NCI-H510A (cell line): Measurements from ENCODE around the gene ZNF827.
"Not testable (repeated sequence)": the region's sequence is repeated elsewhere in the genome, so short reads cannot be mapped to it uniquely, and the experiment has no call there.

Experiments used
- DNase-seq: peaks from one replicate; lab custom pipeline; 2025; lab: John Stamatoyannopoulos, UW

The ZNF827 gene

GRCh38 chr4:145866991-145867390 is 71.6 kb downstream of the ZNF827 start:
- DNase-seq, result no peak

GRCh38 chr4:145865274-145865941 is 73.2 kb downstream of the ZNF827 start:
- DNase-seq, result no peak

DNA sequence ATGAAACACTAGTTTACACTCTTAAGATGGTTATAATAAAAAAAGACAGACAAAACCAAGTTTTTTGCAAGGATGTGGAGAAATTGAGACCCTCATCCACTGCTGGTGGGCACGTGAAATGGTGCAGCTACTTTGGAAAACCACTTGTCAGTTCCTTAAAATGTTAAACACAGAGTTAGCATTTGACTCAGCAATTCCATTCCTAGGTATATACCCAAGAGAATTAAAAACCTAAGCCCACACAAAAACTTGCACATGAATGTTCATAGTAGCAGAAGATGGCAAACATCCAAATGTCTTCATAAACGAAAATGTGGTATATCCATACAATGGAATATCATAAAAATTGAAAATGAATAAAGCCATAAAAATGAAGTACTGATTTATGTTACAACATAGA is 75.4 kb downstream of the ZNF827 start:
- no peak for DNase-seq

DNA sequence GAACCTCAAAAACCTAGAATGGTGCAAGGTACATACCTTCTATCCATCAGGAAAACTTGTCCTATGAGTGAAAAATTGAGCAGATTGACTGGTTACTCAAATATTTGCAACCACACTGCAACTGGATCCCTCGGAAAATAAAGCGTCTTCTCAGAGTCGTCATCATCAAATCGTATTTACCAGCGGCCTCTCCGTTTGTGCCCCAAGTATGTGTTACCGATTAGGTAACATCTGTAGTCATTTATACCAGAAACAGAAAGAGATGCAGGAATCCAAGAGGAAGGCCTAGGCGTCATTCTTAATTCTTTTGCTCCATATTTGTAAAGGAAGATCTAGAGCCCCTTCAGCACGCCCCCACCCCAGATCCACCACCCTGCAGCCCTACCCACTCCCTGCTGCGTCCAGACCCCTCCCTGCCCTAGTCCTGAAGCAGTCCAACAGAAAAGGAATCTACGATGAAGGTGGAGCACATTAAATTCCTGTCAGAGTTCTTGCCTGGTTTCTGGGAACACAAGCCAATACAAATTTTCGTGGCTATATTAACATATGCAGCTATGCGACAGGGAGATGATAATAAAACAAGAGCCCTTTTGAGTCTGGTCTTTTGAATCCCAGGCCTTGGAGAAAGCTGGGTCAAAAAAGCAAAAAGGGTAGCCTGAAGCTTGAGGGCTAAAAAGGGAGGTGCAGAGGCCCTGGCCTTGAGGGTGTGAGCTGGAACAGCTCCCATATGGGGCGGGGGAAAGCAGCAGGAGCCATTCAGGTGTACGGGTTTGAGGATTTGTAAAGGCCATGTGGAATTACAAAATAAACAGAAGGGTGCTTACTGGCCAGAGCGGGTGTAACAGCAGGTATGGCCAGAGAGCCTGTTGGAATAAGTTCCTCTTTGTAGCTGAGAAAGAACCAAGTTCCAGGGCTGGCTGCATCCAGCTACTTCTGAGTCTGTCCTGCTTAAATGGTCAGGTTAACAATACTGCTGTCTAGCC is 77.0 kb downstream of the ZNF827 start:
- DNase-seq, result no peak

DNA sequence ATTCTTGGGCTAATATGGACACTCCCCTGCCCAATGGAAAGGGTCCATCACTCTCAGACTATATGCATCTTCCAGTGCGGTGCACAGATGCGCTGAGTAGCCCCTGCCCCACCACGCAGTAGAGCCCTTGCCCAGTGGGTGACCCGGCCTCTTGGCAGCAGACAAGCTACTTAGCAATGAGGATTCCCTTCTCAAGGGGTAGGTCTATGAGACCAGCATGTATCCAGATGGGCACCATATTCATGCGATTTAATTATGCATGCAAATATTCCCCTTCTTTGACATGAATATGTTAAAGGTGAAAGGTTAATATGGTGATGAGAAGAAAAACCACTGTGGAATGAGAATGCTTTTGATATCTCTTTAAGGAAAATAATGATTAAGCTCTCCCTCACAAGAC is 77.7 kb downstream of the ZNF827 start:
- no peak for DNase-seq

GRCh38 chr4:145860446-145860845 is 78.2 kb downstream of the ZNF827 start:
- no peak for DNase-seq

DNA sequence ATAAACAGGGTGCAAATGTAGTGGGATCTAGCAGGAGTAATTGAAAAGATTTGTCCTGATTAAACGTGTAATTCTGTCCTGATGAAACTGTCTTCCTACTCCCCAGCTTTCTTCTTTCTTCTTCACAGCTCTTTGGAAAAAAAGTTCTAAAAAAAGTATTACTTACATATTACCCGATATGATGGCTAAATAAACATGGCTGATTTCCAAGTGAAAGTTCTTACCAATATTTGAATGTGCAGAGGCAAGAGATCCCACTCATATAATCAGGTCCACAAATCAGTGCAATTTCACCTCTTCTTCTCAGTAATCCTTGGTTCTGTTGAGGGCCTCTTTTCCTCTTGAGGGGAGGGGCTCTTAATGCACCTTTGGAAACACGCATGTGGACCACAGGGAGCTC is 78.7 kb downstream of the ZNF827 start:
- no peak for DNase-seq

DNA sequence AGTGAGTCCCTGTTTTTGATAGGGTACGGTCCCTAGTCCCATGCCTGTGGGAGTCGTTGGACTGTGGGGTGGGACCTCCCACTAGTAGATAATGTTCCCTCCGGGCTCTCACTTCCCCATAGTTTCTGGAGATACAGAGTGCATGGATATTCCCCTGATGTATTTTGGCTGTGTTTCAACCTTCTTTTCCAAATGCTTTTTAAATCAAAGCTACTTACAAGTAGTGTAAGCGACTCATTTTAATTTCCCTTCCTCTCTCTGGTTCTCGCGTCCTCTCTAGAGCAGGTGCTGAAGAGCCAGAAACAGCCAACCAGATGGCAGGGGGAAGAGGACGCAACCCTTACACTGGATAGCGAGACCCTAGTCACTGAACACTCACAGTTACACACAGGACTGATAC is 79.2 kb downstream of the ZNF827 start:
- no peak for DNase-seq

- DNase-seq, result no peak
Measured at GRCh38 chr4:145852256-145852839, 86.3 kb downstream of the ZNF827 start.

DNA sequence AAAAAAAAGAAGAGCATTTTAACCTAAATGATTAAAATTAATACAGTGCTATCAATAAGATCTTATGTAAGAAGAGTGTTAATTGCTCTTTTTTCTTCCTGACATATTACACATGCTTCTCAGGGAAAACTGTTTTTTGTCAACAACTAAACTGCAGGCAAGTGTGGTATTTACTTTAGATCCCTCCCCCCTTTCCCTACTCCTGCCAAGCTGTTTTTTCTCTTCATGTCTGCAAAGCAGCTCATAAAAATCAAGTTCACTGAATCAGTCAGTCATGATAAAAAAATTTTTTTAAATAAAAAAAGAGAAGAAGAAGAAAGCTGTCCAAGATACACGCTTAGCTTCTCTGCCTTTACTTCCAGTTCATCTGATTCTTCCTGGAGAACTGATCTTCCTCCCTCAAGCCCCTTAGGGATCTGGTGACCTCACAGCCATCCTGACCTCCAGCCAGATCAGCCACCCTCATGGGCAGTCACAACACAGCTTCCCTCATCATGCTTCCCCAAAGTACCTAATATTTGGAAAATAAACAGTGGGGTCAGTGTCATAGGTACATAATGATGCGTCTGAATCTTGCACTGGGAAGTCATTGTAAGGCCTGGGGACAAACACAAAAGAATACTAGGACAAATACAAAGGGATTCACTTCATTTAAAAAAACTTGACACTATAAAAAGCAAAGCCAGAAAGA is 87.0 kb downstream of the ZNF827 start:
- DNase-seq, result no peak

- no peak for DNase-seq
Measured at GRCh38 chr4:145847764-145848163, 90.9 kb downstream of the ZNF827 start.

GRCh38 chr4:145845118-145845517 is 93.5 kb downstream of the ZNF827 start:
- DNase-seq, result no peak

- no peak for DNase-seq
Measured at GRCh38 chr4:145843639-145844038, 95.0 kb downstream of the ZNF827 start.

DNA sequence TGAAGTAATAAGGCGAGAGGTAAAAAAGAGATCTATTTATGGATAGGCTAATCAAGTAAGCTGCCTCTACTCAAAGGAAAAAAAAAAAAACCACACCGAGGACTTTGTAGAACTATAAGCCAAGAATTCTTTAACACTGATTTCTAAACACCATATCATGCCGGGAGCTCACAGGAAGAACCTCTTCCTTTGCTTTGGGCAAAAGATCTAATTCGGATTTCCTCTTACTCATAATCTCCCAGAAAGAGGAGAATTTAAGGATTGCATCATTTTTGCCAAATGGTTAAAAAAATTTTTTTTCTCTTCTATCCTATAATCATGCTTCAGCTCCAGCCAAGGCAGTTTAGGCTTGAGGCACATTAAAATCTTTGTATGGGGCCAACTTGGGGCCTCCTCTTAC is 95.5 kb downstream of the ZNF827 start:
- no peak for DNase-seq

- no peak for DNase-seq
Measured at GRCh38 chr4:145842224-145842887, 96.3 kb downstream of the ZNF827 start.

- no peak for DNase-seq
Measured at GRCh38 chr4:145840801-145841200, 97.8 kb downstream of the ZNF827 start.

GRCh38 chr4:145840162-145840768 is 98.4 kb downstream of the ZNF827 start:
- DNase-seq, result no peak

- DNase-seq, result no peak
Measured at GRCh38 chr4:145839151-145839550, 99.5 kb downstream of the ZNF827 start.

GRCh38 chr4:145832384-145832783 is 106.2 kb downstream of the ZNF827 start:
- DNase-seq, result not testable (repeated sequence)

DNA sequence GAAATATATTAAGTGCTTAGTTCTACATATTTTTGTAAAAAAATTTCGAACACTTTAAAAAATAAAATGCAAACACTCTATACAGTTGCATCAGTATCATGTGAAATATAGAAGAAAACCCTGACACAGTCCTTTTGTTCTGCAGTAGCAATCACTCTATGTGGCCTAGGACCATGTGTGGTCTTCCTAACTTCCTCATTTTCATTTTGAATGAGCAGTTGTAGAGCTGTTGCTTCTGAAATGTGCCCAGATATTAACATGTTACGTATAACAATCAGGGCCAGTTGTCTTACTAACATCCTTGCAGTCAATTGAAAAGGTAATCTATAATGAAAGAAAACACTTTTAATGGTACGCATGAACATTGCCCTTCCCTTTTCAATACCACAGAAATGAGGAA is 107.9 kb downstream of the ZNF827 start:
- no peak for DNase-seq
